Osteoblast (primary cell): Measurements from ENCODE around the gene USF1. TPM values are rescaled to one million over a fixed set of nuclear protein-coding genes. Genes with fewer than 3 reads are reported as not detected.
"Not testable (repeated sequence)": the region's sequence is repeated elsewhere in the genome, so short reads cannot be mapped to it uniquely, and the experiment has no call there.

Source experiments
- DNase-seq: peaks from one replicate; pipeline ENCODE4 v3.0.0; 2011; ENCODE audit warnings: low spot score, mixed read lengths; ENCODE audit not compliant: insufficient read length; ENCODE audit errors: missing footprints
- H2AFZ ChIP-seq: 2 replicates; pipeline ENCODE4 v1.6.0; 2011; ENCODE audit warnings: mild to moderate bottlenecking, low read length
- H3K27ac ChIP-seq: 2 replicates; pipeline ENCODE4 v1.5.1; 2011; ENCODE audit warnings: mild to moderate bottlenecking, low read depth, low read length, moderate library complexity
- H3K27me3 ChIP-seq: 2 replicates; pipeline ENCODE4 v1.6.0; 2012; ENCODE audit warnings: mild to moderate bottlenecking, control low read depth, inconsistent platforms, low read length, moderate library complexity; ENCODE audit not compliant: insufficient read depth
- H3K36me3 ChIP-seq: 2 replicates; pipeline ENCODE4 v1.5.1; 2011; ENCODE audit warnings: mild to moderate bottlenecking, low read length, control low read depth, moderate library complexity; ENCODE audit not compliant: insufficient read depth
- H3K4me1 ChIP-seq: 2 replicates; pipeline ENCODE4 v1.5.1; 2011; ENCODE audit warnings: mild to moderate bottlenecking, low read length, control low read depth, moderate library complexity; ENCODE audit not compliant: insufficient read depth
- H3K4me2 ChIP-seq: 2 replicates; pipeline ENCODE4 v1.6.0; 2011; ENCODE audit warnings: mild to moderate bottlenecking, low read length; ENCODE audit not compliant: insufficient read depth
- H3K4me3 ChIP-seq: fragments of 200-600 bp; sonication (generic); 3 replicates; pipeline ENCODE4 v1.5.1; 2012; ENCODE audit warnings: mild to moderate bottlenecking, low read length, inconsistent platforms; ENCODE audit not compliant: insufficient read depth
- H3K79me2 ChIP-seq: 2 replicates; pipeline ENCODE4 v1.6.0; 2012; ENCODE audit warnings: mild to moderate bottlenecking, low read length, control low read depth, inconsistent platforms; ENCODE audit not compliant: insufficient read depth
- H3K9me3 ChIP-seq: 2 replicates; pipeline ENCODE4 v1.5.1; 2011; ENCODE audit warnings: low read depth, low read length, control low read depth
- H4K20me1 ChIP-seq: 2 replicates; pipeline ENCODE4 v1.6.0; 2012; ENCODE audit warnings: mild to moderate bottlenecking, low read length, control low read depth; ENCODE audit not compliant: insufficient read depth
- total RNA-seq: library from RNA; depleted of rRNA; stranded (reverse); fragments of >200 nt; gene quantifications from 2 replicates; pipeline ENCODE4 v1.2.3, GENCODE V29; 2012
- TF ChIP-seq, protein P1 (sequence below): IDR thresholded peaks from 2 replicates; pipeline ENCODE4 v1.5.1; 2011; ENCODE audit warnings: mild to moderate bottlenecking, low read depth, low read length, moderate library complexity; ENCODE audit errors: extremely low read depth

Gene USF1
- total RNA-seq, 1 donor: 47.4 TPM

DNA sequence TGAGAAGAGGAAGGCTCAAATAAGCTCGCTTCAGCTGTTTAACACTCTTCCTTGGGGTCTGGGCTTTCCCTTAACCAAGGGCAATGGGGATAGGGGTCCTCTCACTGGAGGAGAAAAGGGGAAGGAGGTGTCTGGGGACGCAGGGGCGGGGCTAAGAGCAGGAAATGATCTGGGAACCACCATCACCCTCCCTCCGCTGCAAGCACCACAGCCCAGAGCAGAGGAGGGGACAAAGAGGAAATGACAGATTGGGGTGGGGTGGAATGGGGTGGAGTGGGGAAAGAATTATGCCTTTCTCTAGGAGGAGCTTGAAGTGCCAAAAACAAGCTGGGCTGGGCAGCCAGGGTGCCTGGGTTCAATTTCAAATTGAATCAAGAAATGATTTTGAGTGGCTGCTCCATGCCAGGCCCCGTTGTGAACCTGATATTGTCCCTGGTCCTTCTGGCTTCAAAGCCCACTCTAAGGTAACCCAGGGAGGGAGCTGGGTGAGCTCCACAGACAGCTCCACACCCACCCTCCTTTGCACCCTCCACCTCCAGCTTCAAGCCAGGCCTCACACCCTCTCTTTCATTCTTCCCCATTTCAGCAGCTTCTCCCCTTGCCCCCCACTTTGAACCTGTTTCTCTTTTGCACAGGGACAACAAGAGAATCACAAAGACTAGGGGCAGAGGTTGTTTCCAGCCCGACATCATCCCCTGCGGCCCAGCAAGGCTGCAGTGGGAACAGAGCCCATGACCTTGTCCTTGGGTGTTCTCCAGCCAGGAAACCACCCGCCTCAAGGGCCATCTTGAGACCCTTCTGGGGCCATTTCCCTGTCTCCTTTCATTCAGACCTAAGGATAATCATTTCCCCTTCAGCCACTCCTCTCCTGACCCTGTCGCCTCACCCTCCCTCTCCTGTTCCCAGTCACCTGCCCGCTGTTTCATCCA, 22.8 kb upstream of the USF1 start:
- H3K4me3 ChIP-seq: no peak overlapping the region
- no peaks in the 10 kb centered on the region for H3K4me1 ChIP-seq
- H3K79me2 ChIP-seq: no peaks in the 10 kb centered on the region
- no peaks in the 10 kb centered on the region for H3K9me3 ChIP-seq
- no peak overlapping the region for H3K27ac ChIP-seq
- peak overlapping the region; percentile 35 for H2AFZ ChIP-seq
- no peak overlapping the region for H3K4me2 ChIP-seq
- TF ChIP-seq, protein P1, sequence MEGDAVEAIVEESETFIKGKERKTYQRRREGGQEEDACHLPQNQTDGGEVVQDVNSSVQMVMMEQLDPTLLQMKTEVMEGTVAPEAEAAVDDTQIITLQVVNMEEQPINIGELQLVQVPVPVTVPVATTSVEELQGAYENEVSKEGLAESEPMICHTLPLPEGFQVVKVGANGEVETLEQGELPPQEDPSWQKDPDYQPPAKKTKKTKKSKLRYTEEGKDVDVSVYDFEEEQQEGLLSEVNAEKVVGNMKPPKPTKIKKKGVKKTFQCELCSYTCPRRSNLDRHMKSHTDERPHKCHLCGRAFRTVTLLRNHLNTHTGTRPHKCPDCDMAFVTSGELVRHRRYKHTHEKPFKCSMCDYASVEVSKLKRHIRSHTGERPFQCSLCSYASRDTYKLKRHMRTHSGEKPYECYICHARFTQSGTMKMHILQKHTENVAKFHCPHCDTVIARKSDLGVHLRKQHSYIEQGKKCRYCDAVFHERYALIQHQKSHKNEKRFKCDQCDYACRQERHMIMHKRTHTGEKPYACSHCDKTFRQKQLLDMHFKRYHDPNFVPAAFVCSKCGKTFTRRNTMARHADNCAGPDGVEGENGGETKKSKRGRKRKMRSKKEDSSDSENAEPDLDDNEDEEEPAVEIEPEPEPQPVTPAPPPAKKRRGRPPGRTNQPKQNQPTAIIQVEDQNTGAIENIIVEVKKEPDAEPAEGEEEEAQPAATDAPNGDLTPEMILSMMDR: no peak
- no peaks in the 10 kb centered on the region for H4K20me1 ChIP-seq
- DNase-seq: peak; percentile 66
- no peaks in the 10 kb centered on the region for H3K36me3 ChIP-seq
- peaks cover 8% of the 10 kb centered on the region for H3K27me3 ChIP-seq

DNA sequence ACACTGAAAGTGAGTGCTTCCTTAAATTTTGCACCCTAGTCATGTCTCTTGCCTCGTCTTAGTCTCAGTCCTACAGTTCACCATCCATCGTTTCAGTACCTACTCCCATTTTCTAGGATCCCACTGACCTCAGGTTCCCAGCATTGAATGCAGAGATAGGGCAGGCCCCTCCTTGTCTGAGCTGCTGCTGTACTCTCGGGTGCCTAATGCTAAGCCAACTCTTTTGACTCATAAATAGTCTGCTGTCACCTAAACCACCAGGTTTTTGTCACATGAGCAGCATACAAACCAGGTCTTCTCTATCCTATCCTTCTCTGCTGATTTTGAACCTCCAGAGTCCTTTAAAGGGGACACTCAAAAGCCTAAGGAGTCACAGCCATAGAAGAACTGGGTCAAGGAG, 20.9 kb upstream of the USF1 start:
- Histone ChIP-seq H3K36me3 (no peaks in the 10 kb centered on the region), H3K4me3 (no peak overlapping the region), H3K4me1 (no peaks in the 10 kb centered on the region), H3K79me2 (no peaks in the 10 kb centered on the region), H2AFZ (no peak overlapping the region), H3K4me2 (no peak overlapping the region), H3K9me3 (no peaks in the 10 kb centered on the region), H3K27me3 (peaks cover 11% of the 10 kb centered on the region), H4K20me1 (no peaks in the 10 kb centered on the region), H3K27ac (no peak overlapping the region)
- TF ChIP-seq, protein P1: no peak
- DNase-seq: no peak

DNA sequence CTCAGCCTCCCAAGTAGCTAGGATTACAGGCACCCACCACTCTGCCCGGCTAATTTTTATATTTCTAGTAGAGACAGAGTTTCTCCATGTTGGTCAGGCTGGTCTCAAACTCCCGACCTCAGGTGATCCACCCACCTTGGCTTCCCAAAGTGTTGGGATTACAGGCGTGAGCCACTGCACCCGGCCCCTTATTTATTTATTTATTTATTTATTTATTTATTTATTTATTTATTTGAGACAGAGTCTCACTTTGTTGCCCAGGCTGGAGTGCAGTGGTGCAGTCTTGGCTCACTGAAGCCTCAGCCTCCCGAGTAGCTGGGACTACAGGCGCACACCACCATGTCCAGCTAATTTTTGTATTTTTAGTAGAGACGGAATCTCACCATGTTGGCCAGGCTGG, 19.9 kb upstream of the USF1 start:
- not testable (repeated sequence) for H4K20me1 ChIP-seq, DNase-seq, H3K4me2 ChIP-seq, H2AFZ ChIP-seq, H3K36me3 ChIP-seq, H3K4me3 ChIP-seq, H3K4me1 ChIP-seq, H3K27ac ChIP-seq, H3K79me2 ChIP-seq, H3K9me3 ChIP-seq
- H3K27me3 ChIP-seq: peaks cover 11% of the 10 kb centered on the region

DNA sequence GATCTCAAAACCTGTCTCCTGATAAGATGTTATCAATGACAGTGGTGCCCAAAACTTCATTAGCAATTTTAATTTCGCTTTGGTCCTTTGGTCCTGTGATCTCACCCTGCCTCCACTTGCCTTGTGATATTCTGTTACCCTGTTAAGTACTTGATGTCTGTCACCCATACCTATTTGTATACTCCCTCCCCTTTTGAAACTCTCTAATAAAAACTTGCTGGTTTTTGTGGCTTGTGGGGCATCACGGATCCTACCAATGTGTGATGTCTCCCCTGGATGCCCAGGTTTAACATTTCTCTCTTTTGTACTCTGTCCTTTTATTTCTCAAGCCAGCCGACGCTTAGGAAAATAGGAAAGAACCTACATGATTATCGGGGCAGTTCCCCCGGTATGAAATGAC, 18.2 kb upstream of the USF1 start:
- H2AFZ ChIP-seq, H3K36me3 ChIP-seq, H3K4me1 ChIP-seq, H4K20me1 ChIP-seq, H3K4me2 ChIP-seq, DNase-seq, H3K27ac ChIP-seq, H3K4me3 ChIP-seq, H3K9me3 ChIP-seq, H3K79me2 ChIP-seq: not testable (repeated sequence)
- H3K27me3 ChIP-seq: peaks cover 11% of the 10 kb centered on the region

DNA sequence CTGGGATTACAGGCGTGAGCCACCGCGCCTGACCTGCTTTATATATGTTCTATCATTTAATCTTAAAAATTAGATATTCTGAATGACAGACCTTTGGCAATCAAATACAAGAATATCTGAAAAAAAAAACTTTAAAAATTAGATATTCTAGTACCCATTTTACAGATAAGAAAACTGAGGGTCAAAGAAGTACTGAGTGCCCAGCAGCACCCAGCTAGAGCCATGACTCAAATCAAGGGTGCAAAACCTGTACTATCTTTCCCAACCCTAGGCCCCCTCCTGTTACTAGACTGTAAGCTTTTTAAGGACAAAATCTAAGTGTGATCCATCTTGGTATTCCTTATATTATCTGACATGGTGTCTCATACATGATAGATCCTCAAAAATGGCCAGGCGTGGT, 15.6 kb upstream of the USF1 start:
- peak; percentile 3 for DNase-seq

More for the DNA sequence above, 15.6 kb upstream of the USF1 start:
- Histone ChIP-seq H3K4me3 (no peak overlapping the region), H3K36me3 (no peaks in the 10 kb centered on the region), H3K27me3 (peaks cover 11% of the 10 kb centered on the region), H3K79me2 (no peaks in the 10 kb centered on the region), H2AFZ (no peak overlapping the region), H3K4me1 (no peaks in the 10 kb centered on the region), H3K4me2 (no peak overlapping the region), H3K27ac (no peak overlapping the region), H3K9me3 (no peaks in the 10 kb centered on the region), H4K20me1 (no peaks in the 10 kb centered on the region)
- TF ChIP-seq, protein P1: no peak
